NCI-H82 treated with DMSO at 0.1 percent for 48 hours (cell line): ENCODE results near the gene ELMO3.

Source experiments
- DNase-seq: peaks from one replicate; lab custom pipeline; 2025; ENCODE audit not compliant: unreplicated experiment; lab: John Stamatoyannopoulos, UW

Gene ELMO3, protein sequence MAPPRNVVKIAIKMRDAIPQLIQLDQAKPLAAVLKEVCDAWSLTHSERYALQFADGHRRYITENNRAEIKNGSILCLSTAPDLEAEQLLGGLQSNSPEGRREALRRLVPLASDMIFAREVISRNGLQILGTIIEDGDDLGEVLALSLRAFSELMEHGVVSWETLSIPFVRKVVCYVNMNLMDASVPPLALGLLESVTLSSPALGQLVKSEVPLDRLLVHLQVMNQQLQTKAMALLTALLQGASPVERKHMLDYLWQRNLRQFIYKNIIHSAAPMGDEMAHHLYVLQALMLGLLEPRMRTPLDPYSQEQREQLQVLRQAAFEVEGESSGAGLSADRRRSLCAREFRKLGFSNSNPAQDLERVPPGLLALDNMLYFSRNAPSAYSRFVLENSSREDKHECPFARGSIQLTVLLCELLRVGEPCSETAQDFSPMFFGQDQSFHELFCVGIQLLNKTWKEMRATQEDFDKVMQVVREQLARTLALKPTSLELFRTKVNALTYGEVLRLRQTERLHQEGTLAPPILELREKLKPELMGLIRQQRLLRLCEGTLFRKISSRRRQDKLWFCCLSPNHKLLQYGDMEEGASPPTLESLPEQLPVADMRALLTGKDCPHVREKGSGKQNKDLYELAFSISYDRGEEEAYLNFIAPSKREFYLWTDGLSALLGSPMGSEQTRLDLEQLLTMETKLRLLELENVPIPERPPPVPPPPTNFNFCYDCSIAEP

GRCh38 chr16:67199011-67199807 is at the start of gene ELMO3:
Gene ELMO3, plus strand, starts transcription at chr16:67199131. Its CDS starts 196 bp downstream, at chr16:67199327.
- no peak for DNase-seq

DNA sequence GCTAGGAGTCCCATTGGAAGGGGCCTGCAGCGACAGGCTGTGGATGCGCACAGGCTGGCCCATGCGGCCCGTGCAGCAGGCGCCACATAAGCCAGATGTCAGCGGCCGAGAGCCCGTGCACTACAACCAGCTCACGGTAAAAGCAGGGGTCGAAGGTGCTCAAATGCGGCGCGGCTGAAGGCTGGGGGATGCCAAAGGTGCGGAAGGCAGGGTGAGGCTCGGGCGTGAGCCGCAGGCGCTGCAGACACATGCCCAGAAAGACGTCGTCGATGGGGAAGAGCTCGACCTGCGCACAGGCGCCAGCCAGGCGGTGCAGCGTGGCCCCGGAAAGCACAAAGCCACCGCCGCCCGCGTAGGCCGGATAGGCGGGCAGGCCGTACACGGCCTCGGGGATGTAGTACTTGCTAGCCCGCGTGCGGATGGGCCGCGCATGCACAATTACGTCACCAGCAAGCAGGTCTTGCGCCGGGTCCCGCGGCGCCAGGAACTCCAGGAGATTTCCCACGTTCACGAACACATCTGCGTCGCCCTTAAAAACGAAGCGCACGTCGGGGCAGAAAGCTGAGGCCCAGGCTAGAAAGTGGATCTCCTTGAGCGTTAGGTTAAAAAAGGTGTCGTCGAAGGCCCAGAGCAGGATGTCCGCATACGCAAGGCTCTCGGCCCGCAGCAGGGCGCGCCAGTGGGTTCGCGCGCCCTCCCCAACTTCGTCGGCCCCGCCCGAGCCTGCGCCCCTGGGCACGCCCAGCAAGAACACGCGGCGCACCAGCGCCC is 49.5 kb upstream of the ELMO3 start:
- DNase-seq = no peak

DNA sequence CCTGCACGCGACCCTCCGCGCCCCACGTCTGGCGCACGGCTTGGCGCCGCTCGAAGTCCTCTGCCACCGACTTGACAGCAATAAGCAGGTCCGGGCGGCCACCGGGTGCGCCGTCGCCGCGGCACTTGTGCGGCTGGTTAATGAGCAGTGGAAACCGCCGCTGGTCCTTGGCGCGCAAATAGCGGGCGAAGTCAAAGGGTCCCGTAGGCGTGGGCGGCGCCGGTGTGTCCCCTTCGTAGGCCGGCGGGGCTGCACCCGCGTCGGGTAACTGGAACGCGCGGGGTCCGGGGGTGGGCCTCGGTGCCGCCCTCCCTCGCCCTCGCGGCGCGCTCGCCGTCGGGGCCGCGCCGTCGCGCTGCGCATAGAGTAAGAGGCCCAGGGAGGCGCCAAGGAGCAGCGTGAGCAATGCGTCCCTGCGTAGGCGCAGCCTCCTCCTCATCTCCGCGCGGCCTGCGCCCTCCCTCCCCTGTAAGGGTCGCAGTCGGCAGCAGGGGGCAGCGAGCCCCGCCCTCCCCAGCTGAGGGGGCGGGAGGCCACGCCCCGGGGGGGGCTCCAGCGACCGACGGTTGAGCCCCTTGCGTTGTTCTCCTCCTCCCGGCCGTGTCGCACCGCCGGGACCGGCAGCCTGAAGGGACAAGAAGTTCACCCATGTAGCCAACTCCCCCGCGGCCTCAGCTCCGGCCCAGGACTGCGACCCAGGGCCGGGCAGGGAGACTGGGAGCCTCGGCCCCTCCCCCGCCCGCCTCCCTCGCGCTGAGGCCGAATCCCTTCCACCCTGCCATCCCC is 48.7 kb upstream of the ELMO3 start:
- peak; percentile 8 for DNase-seq

- DNase-seq = no peak
Measured at GRCh38 chr16:67150833-67151396, 48.0 kb upstream of the ELMO3 start, which contains the start of gene B3GNT9. Gene B3GNT9, minus strand, starts transcription at chr16:67150998. Its CDS starts 513 bp downstream, at chr16:67150485.

GRCh38 chr16:67151431-67152097 is 47.4 kb upstream of the ELMO3 start:
- no peak for DNase-seq

DNA sequence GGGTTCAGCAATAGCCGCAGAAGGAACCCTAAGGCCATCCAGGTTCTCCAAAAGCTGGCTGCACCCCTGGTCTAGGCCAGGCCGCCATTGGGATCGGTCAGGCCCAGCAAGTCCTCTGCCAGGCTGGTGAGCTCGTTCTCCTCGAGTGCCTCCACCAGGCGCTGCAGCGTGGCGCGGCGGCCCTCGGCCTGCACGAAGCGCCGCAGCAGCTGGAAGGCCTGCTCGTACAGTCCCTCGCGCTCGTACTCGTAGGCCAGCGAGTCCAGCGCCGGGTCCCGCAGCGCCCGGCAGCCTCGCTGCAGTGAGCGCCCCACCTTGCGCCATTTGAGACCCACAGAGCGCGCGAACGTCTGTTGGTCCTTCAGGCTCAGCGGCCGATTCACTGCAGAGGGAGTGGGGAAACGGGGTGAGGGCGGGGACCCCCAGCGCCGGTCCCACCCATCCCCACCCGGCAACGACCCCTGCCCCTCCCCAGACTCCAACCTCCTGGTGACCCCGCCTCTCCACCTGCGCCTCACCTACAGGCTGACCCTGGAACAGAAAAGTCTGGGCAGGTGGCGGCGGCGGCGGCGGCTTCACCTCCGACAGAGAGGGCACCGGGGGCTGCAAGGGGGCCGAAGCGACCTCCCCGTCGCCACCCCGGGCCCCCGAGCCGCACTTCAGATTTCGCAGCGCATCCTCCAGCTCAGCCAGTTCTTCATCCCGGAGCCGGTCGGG is 44.2 kb upstream of the ELMO3 start:
- DNase-seq = no peak

- peak; percentile 8 for DNase-seq
Measured at GRCh38 chr16:67155295-67156142, 43.4 kb upstream of the ELMO3 start.

GRCh38 chr16:67156143-67156844 is 42.6 kb upstream of the ELMO3 start:
- DNase-seq = no peak

DNA sequence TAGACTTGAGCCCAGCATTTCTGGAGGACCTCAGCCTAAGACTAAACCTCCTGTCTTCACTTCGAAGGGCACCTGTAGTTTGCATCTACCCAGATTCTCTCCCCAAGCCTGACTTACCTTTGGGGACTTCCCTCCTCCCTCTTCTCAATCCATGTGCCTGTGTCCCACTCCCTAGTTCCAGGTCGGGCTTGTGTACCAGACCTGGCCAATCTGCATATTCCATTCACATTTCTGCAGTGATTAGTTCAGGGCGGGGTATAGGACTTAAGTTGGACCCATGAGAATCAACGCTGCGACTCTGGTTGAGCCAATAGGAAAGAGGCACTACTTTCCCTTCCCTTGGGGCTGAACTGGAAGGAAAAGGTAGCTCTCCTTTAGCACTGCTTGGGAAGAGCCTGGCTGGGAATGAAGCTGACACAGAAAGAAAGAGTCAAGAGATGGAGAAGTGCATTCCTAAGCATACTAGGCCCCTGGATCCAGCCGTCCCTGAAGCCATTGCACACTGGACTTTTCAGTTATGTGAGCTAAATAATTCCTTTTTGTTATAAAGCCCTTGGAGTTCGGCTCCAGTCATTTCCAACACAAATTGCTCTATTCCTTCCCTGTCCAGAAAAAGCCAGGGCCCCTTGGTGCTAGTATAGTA is 41.7 kb upstream of the ELMO3 start:
- DNase-seq = no peak

GRCh38 chr16:67157892-67158635 is 40.9 kb upstream of the ELMO3 start:
- no peak for DNase-seq

DNA sequence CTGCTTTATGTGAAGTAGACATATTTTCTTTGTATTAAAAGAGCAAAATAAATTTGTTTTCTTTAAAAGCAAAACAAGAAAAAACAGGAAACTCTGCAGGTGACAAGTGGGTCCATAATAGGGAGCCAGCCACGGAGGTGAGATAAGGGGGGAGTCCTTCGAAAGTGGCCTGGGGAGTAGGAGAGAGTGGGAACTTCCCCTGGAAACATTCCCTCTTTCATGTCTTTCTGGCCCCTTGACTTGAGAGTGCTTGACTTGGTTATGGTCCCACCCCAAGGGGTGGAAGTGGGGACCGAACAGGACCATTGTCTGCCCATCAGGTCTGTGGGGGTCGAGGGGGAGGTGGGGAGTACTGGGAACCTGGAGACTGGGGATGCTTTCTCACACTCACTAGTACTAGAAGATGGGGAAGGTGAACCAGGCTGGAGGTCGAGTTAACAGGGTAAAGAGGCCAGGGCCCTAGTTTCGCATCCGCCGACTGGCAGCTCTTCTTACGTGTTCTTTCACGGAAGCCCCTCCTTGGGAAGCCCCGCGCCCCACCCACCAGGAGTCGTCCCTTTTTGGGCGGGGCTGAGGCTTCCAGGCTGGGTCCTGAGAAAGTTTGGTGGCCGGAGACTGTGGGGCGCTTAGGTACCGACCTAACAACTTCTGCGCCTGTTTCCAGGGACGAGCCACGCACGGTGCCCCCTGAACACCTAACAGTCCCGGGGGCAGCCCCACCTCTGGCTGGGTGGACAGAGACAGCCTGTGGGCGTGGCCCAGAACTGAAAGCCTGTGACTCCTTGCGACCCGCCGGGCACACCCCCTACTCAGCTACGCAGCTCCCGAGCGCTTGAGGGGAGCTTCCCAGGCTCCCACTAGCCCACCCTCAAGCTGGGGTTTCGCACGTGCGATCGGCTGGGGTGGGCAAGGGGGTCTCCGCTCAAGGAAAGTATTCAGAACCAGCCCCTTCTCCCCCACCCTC is 40.0 kb upstream of the ELMO3 start:
- peak; percentile 4 for DNase-seq

- DNase-seq = no peak
Measured at GRCh38 chr16:67161595-67162058, 37.3 kb upstream of the ELMO3 start.

DNA sequence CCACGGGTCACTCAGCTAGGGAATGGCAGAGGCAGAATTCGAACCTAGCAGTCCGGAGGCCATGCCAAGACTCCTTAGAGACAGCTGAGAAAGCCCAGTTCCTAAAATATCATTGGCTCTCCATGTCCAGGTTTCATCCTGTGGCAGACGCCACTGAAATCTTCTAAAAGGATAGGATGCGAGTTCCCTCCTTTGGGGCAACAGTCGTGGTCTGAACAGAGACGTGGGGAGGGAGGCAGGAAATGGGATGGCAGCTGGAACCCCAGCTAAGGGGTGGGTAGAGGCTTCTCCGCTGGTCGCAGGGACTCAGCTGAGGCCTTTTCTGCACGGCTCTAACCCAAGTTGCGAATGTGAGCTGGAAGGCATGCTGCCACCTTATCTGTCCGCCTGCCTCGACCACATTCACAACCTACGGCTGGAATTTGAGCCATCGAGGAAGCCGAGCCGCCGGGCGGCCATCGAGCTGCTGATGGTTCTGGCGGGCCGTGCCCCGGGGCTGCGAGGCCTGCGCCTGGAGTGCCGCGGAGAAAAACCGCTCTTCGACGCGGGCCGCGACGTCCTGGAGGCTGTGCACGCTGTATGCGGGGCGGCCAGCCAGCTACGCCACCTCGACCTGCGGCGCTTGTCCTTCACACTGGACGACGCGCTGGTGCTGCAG is 36.3 kb upstream of the ELMO3 start:
- DNase-seq = no peak
